RKO (cell line): ENCODE results near the gene TMEM218.
"Not testable (repeated sequence)": the region's sequence is repeated elsewhere in the genome, so short reads cannot be mapped to it uniquely, and the experiment has no call there.

Source experiments
- DNase-seq: peaks from one replicate; pipeline ENCODE4 v3.0.0-alpha.2; 2016; ENCODE audit warnings: low spot score

TMEM218 gene

DNA sequence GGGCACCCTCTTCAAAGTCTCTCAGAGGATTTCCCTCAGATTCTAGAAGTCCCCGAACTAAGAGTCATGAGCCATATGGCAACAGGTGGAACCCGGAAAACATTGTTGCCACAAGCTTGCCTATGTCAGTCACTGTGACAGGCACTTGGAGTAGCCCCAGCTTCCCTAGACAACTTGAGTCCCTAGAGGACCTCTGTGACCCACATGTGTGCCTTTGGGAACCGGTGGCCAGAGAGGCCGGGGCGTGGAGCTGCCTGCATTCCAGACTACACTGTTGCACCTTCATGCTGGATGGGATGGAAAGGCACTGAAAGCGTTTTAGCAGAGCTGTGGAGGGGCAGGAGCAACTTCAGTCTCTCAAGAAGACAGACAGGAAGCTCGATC lies 36.2 kb downstream of the TMEM218 start:
- no peak for DNase-seq

DNA sequence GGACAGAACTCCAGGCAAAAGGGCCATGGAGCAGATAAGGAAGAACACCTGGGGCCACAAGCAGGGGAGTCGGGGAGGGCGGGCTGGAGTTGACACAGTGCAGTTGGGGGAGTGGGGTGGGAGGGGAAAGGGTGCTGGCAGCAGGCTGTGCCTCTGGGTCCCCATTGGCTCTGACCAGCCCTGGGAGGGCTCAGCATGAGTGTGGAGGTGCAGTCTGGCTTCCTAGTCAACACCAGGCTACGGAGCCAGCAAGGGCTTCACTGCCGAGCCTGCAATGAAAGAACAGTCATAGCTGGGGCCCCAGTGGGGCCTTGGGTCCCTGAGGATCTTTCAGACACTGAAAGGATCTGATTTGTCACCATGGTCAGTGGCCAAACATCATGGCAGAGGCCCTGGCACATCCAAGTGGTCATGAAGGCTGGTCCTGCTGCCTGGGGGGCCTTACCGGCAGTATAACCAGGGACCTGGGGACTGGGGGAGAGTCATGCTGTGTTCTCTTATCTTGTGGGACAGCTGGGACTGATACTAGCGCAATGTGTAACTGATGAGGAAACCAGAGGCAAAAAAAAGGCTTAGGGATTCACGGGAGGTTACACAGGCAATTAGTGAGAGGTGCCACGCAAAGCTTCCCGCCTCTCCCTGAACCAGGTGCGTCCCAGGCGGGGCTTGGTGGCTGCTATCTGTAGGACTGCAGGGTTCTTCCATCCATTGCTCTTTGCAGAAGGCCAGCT lies 36.8 kb downstream of the TMEM218 start:
- DNase-seq = no peak

DNA sequence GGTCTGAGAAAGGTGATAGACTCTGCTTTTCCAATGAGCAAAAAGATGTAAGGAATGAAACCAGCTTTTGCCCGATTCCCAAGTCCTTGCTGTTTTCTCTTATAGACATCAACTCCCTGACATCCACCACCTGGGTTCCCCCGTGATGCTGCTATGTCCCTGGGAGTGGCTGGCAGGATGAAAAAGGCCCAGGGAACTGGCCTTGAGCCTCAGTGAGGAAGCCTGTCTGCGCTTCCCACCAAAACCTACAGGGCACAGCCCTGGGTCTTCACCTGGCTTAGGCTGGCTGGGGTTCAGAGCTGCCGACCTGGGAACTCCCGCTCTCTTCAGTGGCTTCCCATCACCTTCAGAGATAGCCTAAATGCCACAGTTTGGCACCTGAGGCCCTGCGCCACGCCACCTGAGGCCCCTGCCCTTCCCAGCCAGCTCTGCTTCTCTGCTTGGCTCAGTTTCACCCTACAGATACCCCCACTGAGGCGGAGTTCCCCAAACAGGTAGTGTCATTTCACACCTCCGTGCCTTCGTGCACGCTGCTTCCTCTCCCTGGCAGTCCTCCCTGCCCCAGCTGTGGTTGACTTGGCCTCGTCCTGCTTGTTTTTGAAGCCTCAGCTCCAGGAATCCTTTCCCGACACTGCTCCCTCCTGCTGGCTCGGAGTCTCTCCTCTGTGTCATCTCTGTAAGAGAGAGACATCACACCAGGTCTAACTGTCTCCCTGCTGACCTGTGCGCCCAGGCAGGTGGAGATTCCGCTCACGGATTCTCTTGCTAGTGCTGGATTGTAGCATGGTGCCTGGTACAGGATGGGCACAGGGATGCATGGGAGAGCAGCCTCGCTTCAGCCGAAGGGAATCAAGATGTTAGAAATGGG lies 37.6 kb downstream of the TMEM218 start:
- no peak for DNase-seq

DNA sequence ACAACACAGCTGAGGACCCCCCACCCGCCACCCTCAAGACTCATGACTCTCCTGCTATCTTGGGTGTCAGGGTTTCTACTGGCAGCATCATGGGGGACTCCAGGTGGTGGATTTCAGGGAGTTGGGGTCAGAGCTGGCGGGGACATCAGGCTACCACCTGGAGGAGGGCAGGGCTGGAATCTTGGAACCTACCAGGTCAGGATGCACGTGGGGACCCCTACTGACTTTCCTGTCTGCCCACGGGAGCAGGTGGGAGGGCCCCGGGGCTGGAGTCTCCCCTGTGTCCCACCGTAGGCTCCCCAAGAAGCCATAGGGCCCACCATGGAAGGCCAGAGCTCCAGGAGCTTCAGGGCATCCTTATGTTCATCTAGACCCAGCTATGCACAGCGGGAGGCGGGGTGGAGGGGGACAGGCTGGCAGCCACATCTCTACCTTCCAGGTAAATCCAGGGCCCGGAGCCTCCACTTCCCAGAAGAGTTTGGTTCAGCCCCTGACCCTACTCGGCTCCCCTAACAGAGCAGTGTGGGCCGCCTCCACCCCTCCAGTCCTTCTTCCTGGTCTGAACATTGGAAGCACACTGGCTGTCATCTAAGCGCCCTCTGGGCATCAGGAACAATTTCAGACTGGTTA lies 38.4 kb downstream of the TMEM218 start:
- DNase-seq = no peak

DNA sequence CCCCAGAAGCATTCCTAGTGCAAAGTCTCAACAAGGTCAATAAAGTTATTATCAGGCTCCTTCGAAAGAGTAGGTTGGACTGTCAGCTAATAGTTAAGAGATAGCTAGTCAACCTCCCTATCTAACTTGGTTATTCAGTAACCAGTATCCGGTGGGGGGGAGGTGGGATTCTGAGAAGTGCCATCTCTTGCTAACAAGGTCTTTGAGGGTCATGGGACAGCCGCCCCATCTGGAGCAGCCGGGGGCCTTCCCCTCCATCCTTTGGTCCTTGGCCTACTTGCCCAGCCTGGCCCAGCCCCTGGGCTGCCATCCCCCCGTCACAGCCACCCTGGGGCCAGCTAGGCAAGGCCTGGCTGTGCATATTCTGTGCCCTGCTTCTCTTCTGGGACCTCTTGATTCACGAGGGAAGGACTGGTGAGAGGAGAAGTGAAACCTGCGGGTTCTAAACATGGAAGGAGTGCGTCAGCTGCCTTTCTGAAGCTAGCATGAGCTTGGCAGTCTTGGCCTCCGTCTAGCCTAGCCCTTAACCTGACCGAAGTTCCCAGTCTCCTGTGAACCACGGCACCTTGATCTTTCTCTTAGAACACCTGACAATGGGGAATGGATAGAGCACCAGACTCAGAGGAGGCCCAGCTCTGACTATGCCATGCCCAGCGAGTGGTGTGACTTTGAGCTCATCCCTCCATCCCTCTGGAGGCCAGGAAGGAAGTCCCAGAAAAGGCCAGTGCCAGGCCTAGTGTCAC lies 39.0 kb downstream of the TMEM218 start:
- no peak for DNase-seq

DNA sequence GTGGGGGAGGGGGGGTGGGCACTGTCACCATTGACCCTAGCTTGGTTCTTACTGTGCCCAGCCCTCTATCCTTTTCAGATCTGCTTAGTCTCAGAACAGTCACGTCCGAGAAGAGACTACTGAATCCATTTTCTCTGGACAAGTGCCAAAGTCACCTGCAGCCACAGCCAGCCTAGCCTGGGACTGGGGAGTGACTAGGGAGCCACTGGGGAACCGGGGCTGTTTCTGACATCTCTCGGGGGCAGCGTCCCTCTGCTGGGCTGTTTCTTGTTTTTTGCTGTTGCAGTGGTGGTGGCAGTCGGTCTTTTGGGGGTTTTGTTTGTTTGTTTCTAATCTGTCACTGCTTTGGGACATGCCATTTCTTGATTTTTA lies 39.6 kb downstream of the TMEM218 start:
- DNase-seq = no peak

DNA sequence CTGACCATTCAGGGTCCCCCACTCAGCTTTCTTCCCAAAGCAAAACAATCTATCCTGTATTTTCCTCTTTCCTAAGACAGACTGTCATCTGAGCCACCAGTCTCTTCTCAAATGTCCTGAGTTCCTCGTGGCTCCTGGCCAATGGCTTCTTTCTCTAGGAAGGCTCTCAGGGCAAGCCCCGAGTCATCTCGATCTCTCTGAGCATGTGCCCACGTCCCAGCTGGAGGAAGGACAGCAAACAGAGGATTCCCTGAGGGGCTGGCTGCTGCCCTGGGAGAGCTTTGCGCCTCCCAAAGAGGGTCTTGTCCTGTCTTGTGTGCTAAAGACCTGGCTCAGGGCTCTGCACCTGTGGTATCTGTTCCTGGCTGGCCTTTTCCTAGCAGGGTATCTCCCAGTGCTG lies 40.0 kb downstream of the TMEM218 start:
- no peak for DNase-seq

DNA sequence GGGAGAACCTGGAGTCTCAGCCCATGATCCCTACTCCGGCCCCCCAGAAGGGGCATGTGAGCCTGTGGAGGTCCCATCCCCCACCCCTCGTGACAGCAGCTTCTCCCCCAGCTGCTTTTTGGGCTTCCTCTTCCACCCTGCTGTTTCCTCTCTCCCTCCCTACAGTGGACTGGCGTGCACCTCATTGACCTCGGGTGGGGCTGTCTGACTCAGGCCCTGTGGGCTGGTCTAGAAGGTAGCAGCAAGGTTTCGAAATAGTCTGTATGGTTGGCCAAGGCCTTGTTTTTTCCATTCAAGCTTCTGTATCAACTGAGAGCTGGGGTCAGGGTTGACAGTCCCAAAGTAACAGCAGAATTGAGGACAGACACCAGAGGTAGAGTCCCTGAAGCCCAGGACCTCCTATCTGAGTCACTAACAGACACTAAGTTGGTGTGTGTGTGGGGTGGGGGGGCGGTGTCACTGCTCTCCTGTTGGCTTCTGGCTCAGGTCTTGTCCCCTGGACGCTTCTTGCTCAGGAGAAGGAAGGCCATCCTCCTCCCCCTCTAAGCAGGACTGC lies 40.6 kb downstream of the TMEM218 start:
- DNase-seq = no peak

DNA sequence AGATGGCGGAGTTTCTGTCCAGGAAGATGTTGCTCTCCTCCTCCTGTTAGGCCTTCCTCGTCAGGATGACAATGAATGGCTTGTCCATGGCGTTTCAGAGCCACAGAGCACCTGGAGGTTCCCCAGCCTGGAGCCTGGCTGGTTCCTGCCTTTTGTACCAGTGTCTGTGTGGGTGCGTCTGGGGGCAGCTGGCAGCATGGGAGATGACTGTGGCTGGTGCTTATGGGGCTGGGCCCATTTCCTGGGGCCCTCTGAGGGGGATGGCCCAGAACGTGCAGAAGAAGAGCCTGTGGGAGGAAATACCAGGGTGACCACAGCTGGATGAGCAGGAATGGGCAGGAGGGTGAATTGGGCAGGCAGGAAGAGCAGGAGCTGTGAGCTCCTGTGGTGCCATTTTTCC lies 41.6 kb downstream of the TMEM218 start:
- DNase-seq = no peak

DNA sequence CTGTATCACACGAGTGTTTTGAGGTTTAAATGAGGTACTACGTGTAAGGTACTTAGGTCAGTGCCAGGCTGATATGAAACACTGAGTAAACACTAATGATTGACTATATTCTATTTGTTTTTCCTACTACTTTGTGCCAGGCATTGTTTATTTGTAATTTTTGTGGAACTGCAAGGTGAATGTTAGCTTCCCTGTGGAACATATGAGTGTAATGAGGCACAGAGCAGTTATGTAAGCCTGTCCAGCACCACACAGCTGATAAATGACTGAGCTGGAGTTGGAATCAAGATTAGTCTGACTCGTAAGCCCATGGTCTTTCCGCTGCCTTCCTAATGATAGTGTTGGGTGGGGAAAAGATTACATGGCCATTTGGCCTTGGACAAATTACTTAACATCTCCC lies 42.4 kb downstream of the TMEM218 start:
- no peak for DNase-seq

DNA sequence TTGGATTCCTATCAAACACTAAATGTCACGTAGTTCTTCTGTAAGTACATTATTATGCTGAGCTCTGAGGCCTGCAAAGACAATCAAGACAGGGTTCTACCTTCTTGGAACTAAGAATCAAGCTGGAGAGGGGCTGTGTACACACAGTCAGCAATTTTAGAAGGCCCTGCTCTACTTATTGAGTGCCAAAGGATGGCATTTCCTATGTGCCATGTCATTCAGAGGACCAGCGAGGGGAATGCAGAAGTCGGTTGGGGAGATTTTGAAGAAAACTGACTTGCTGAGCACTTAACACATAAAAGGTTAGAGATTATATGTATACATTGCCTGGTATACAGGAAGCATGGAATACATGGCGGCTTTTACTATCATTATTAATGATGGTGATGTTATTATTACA lies 43.1 kb downstream of the TMEM218 start:
- DNase-seq = no peak

DNA sequence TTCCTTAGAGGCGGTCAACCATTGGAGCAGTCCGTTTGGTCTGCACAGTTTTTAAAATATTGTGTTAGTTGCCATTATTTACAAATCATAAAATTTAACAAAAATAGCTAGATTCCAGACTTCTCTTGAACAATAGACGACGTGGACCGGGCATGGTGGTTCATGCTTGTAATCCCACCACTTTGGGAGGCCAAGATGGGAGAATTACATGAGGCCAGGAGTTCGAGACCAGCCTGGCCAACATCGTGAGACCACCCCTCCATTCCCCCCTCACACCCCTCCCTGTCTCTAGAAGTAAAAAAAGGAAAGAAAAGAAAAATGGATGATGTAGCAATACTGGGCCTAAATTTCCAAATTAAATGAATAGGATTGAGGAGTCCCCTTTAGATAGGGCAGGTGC lies 47.4 kb downstream of the TMEM218 start:
- DNase-seq = no peak

DNA sequence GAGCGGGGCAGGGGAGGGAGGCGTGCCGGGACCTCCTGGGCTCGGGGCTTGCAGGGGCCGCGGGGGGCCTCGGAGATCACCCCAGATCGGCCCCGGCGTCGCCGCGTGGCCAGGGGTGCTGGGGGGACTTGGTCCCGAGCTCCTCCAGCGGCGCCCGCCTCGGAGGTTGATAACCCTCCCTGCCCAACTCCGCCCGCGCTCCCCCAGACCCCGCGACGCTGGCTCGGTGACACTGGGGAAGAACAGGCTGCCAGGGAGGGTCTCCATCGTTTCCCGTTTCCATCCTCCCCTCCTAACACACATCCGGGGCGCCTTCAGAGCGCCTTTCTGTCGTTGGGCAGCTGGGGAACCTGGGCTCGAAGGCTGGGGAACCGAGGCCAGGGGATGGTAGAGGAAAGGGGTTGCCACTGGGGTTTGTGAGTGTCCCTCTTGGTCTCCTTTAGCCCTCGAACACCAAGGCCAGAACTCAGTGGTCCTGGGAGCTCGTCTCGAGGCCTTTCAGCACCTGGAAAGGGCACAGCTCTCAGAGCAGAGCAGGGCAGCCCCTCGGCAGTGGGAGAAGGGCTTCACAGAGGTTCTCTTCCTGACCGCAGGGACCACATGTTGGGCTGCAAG lies 47.9 kb downstream of the TMEM218 start:
- DNase-seq = no peak

DNA sequence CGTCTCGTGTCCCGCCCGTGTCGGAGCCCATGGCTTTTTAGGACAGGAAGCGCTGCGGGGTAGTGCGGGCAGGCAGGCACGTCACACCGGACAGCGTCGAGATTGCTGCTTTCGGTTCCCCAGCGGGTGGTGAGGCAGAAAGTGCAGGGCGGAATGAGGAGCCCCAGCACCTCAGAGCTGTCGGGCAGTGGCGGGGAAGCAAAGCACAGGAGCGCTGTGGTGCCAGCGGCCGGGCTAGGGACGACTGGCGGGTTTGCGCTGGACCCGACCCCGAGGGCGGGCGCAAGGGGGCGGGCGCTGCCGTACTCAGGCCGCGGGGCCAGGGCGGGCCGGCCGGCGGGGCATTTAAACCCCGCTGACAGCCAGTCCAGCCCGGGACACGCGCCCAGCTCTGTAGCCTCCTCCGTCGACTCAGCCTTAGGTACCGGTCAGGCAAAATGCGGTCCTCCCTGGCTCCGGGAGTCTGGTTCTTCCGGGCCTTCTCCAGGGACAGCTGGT lies 48.4 kb downstream of the TMEM218 start, which contains the start of gene SLC37A2:
Gene SLC37A2, plus strand, starts transcription at position 375 of the 498 bp plus-strand sequence. Its CDS starts 63 bp downstream, at position 438.
- DNase-seq = peak; percentile 78

DNA sequence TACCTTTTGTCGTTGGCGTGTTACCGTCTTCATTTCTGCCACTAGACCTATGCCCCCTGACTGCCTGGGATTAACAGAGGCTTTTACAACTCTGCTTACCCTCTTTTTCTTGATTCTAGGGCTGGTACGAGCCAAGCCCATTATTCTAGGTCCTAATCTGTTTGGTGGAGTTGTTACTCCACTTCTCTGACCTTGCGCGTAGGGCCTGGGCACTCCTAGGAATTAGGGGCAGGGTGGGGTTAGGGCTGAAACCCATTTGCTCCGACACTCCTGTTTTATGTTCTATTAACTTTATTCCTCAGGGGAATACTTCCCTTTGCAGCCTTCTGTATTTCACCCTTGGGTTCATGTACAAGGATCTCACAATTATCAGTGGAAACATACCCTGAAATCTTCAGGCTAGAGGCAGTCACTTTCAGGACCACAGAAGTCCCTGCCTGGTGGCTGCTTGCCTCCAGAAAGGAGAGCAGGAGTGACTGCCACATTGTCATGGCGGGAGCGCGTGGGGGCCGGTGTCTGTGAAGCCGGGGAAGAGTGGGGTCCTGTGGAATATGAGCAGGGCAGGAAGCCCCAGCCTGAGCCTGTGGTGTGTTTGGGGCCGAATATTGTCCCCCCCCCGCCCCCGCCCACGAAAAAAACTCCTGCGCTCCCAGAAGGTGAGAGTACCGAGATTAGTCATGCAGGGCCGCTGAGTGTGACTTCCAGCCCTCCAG lies 49.1 kb downstream of the TMEM218 start:
- DNase-seq = no peak

DNA sequence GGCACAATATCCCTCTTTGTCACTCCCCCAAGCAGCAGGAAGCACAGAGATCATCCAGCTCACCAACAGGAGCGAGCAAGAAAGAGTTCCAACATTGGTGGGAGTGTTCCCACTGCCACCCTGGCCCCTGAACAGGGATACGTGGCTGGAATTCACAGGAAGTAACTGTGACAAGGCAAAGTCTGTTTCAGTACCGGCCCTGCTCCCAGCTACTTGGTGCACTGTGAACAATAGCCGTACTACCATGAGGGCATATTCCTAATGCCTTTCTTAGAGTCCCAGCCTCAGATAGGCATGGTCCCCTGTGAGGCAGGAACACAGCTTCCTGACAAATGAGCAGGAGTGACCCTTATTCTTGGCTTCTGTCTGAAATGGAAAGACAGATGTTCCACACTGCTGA lies 50.1 kb downstream of the TMEM218 start:
- no peak for DNase-seq

DNA sequence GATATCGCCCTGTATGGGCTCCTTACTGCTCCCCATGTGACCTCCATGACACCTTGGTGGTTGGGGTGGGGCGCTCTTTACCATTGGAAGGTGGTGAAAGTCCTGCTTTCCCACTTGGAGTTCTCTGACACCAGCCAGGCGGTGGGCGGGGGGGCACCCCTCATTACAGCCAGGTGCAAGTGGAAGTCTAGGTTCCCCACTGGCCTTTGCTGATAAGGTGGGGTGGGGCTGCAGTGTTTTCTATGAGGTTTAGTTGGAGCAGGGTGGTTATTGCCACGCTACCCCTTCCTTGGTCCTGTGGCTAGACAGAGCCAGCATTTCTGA lies 53.8 kb downstream of the TMEM218 start:
- no peak for DNase-seq

DNA sequence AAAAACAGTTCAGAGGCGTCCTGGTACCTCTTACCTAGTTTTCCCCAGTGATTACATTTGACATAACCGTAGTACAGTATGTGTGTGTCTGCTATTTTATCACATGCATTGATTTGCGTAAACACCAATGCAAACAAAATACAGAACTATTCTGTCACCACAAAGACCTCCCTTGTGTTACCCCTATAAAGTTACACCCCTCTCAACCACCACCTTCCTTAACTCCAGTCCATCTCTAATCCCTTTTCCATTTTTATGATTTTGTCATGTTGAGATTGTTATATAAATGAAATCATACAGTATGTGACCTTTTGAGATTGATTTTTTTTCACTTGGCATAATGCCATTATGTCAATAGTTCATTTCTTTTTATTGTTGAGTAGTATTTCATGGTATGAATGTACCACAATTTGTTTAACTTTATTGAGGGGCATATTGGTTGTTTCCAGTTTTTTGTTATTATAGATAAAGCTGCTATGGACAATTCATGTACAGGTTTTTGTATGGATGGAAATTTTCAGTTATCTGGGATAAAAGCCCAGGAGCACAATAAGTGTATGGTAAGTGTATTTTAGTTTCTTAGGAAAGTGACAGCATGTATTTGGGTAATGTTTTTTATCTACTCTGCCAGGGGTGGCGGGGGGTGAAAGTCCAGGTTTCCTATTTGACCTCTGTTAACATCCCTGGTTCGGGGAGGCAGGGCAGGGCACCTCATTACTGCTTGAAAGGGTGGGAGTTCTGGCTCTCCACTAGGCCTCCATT lies 54.3 kb downstream of the TMEM218 start:
- DNase-seq = no peak

DNA sequence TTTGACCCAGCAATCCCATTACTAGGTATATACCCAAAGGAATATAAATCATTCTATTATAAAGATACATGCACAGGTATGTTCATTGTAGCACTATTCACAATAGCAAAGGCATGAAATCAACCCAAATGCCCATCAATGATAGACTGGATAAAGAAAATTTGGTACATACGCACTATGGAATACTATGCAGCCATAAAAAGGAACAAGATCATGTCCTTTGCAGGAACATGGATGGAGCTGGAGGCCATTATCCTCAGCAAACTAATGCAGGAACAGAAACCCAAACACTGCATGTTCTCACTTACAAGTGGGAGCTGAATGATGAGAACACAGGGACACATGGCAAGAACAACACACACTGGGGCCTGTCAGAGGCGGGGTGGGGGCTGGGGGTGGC lies 55.3 kb downstream of the TMEM218 start:
- not testable (repeated sequence) for DNase-seq

DNA sequence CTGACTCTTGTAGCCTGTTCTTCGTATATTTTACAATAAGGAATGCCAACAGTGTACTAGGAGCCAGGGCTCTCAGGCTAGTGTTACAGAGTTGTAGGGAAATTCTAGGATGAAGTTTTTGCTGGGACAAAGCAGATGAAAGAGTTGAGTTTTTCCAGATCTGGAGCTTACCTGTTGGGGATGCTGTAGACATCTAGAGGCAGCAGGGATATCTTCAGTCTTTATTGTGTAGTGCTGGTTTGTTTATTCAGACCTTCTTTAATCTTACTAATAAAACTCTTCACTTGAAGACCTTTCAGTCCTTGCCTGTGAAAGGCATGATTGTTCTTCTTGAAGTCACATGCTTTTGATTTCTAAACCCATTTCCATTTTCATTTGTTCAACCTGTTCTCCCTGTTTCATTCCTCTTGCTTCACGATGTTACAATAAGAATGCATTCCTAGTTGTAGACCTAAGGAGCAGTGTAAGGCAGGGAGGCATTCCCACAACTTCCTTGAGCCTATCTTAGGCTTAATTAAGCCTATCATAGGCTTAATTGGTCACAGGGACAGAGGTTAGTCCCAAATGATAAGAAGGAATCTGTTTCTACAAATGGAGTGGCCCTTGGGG lies 56.2 kb downstream of the TMEM218 start:
- DNase-seq = no peak
